GM19438 (cell line): ENCODE measurements around the gene CD200R1.

Experiments
- ATAC-seq: cut with Tn5 transposase; IDR thresholded peaks from one replicate; pipeline ENCODE4 v1.9.1; 2021; ENCODE audit warnings: low read depth; ENCODE audit not compliant: unreplicated experiment

CD200R1 gene

GRCh38 chr3:112974894-112975293 lies at the start of gene CD200R1:
Gene CD200R1 (minus strand): TSS chr3:112975103. CDS start chr3:112974857, 246 bp downstream.
- no peak for ATAC-seq

GRCh38 chr3:113021471-113021870 lies 46.6 kb upstream of the CD200R1 start:
- no peak for ATAC-seq

GRCh38 chr3:113019182-113020137 lies 44.6 kb upstream of the CD200R1 start:
- ATAC-seq, result peak; percentile 94

GRCh38 chr3:113018536-113019181 lies 43.8 kb upstream of the CD200R1 start:
- ATAC-seq, result peak; percentile 9

- ATAC-seq, result no peak
Measured at GRCh38 chr3:113013593-113013992, 38.7 kb upstream of the CD200R1 start.

- no peak for ATAC-seq
Measured at GRCh38 chr3:113008117-113008516, 33.2 kb upstream of the CD200R1 start.

GRCh38 chr3:113006359-113007056 lies 31.6 kb upstream of the CD200R1 start:
- ATAC-seq, result no peak

- no peak for ATAC-seq
Measured at GRCh38 chr3:113005611-113006010, 30.7 kb upstream of the CD200R1 start.

GRCh38 chr3:113002679-113003078 lies 27.8 kb upstream of the CD200R1 start:
- ATAC-seq, result no peak

- ATAC-seq, result no peak
Measured at GRCh38 chr3:113002037-113002436, 27.1 kb upstream of the CD200R1 start.

- no peak for ATAC-seq
Measured at GRCh38 chr3:113000691-113001090, 25.8 kb upstream of the CD200R1 start.

GRCh38 chr3:112995800-112996199 lies 20.9 kb upstream of the CD200R1 start:
- ATAC-seq, result no peak

GRCh38 chr3:112990672-112991602 lies 16.0 kb upstream of the CD200R1 start, which contains the start of gene GTPBP8:
Gene GTPBP8 (plus strand): TSS chr3:112990984. CDS start chr3:112991000, 16 bp downstream.
- ATAC-seq, result peak; percentile 98

GRCh38 chr3:112987710-112988334 lies 12.9 kb upstream of the CD200R1 start:
- no peak for ATAC-seq

GRCh38 chr3:112984485-112984884 lies 9.6 kb upstream of the CD200R1 start:
- no peak for ATAC-seq

GRCh38 chr3:112982710-112983109 lies 7.8 kb upstream of the CD200R1 start:
- no peak for ATAC-seq

- ATAC-seq, result no peak
Measured at GRCh38 chr3:112980080-112980479, 5.2 kb upstream of the CD200R1 start.

GRCh38 chr3:112979244-112979832 lies 4.4 kb upstream of the CD200R1 start:
- ATAC-seq, result no peak

- no peak for ATAC-seq
Measured at GRCh38 chr3:112976953-112977352, 2.0 kb upstream of the CD200R1 start.
